HepG2 (cell line): ENCODE measurements around the gene LMF2. TPM values are rescaled to one million over a fixed set of nuclear protein-coding genes. Genes with fewer than 3 reads are reported as not detected.

ENCODE experiments used
- AKAP8 ChIP-seq: sonication (generic); formaldehyde crosslinking; IDR thresholded peaks from 2 replicates; pipeline ENCODE4 v1.5.1; 2020; ENCODE audit warnings: mild to moderate bottlenecking, missing genetic modification reagents
- ATF4 ChIP-seq, 2 experiments: fragments of 450-650 bp in 1 of 2; sonication (generic) in 1 of 2; formaldehyde crosslinking; IDR thresholded peaks; 2 replicates each; pipeline versions ENCODE4 v1.5.0 to v1.8.0; 2020 to 2022; ENCODE audit warnings: mild to moderate bottlenecking in 1 of 2, missing genetic modification reagents in 1 of 2
- ATM ChIP-seq: fragments of 450-650 bp; IDR thresholded peaks from 2 replicates; pipeline ENCODE4 v1.7.1; 2017; ENCODE audit warnings: mild to moderate bottlenecking, borderline replicate concordance
- EEA1 ChIP-seq: sonication (generic); formaldehyde crosslinking; IDR thresholded peaks from 2 replicates; pipeline ENCODE4 v1.5.1; 2020; ENCODE audit warnings: mild to moderate bottlenecking, missing genetic modification reagents, borderline replicate concordance
- FOXA3 ChIP-seq: IDR thresholded peaks from 2 replicates; pipeline ENCODE4 v1.6.1; 2016; ENCODE audit warnings: missing genetic modification reagents, missing compliant biosample characterization
- FOXP4 ChIP-seq: sonication (generic); formaldehyde crosslinking; IDR thresholded peaks from 2 replicates; pipeline ENCODE4 v1.4.0; 2020; ENCODE audit warnings: missing genetic modification reagents
- HOMEZ ChIP-seq: IDR thresholded peaks from 2 replicates; pipeline ENCODE4 v1.6.1; 2016; ENCODE audit warnings: low read depth
- HOXA5 ChIP-seq: sonication (generic); formaldehyde crosslinking; IDR thresholded peaks from 2 replicates; pipeline ENCODE4 v1.4.0; 2020; ENCODE audit warnings: missing genetic modification reagents
- KDM4B ChIP-seq: sonication (generic); formaldehyde crosslinking; IDR thresholded peaks from 2 replicates; pipeline ENCODE4 v1.4.0; 2020; ENCODE audit warnings: missing genetic modification reagents
- MAZ ChIP-seq, 2 experiments: sonication (generic) in 1 of 2; formaldehyde crosslinking in 1 of 2; IDR thresholded peaks; 2 replicates each; pipeline versions ENCODE4 v1.5.0 to v1.6.1; 2012 to 2020; ENCODE audit warnings: low read depth in 2 of 2, mild to moderate bottlenecking in 2 of 2, borderline replicate concordance in 1 of 2, improper control_type of control experiment in 1 of 2, low read length in 1 of 2, missing genetic modification reagents in 1 of 2, moderate library complexity in 1 of 2
- PBX3 ChIP-seq: sonication (generic); formaldehyde crosslinking; IDR thresholded peaks from 2 replicates; pipeline ENCODE4 v1.8.1; 2023; ENCODE audit warnings: missing genetic modification reagents, inconsistent platforms, borderline replicate concordance
- REXO4 ChIP-seq: sonication (generic); formaldehyde crosslinking; IDR thresholded peaks from 2 replicates; pipeline ENCODE4 v1.8.0; 2022; ENCODE audit warnings: missing genetic modification reagents, mild to moderate bottlenecking, borderline replicate concordance
- SIN3B ChIP-seq: fragments of 150-350 bp; IDR thresholded peaks from 2 replicates; pipeline ENCODE4 v1.6.1; 2014; ENCODE audit warnings: low read length
- SMAD9 ChIP-seq: sonication (generic); formaldehyde crosslinking; IDR thresholded peaks from 2 replicates; pipeline ENCODE4 v1.5.1; 2020; ENCODE audit warnings: mild to moderate bottlenecking, missing genetic modification reagents
- U2AF2 ChIP-seq: fragments of 200-400 bp; formaldehyde crosslinking; IDR thresholded peaks from 2 replicates; pipeline ENCODE4 v1.6.1; 2017; ENCODE audit warnings: low read depth, mild to moderate bottlenecking, low read length
- ZBTB1 ChIP-seq: sonication (generic); formaldehyde crosslinking; IDR thresholded peaks from 2 replicates; pipeline ENCODE4 v1.4.0; 2020; ENCODE audit warnings: missing genetic modification reagents, borderline replicate concordance
- ZBTB4 ChIP-seq: sonication (generic); formaldehyde crosslinking; IDR thresholded peaks from 2 replicates; pipeline ENCODE4 v1.4.0; 2020; ENCODE audit warnings: missing genetic modification reagents, mild to moderate bottlenecking, borderline replicate concordance
- ZFX ChIP-seq: sonication (generic); formaldehyde crosslinking; IDR thresholded peaks from 2 replicates; pipeline ENCODE4 v1.4.0; 2020; ENCODE audit warnings: mild to moderate bottlenecking, low read depth, missing genetic modification reagents, moderate library complexity
- ZNF557 ChIP-seq: sonication (generic); formaldehyde crosslinking; IDR thresholded peaks from 2 replicates; pipeline ENCODE4 v1.4.0; 2020; ENCODE audit warnings: missing genetic modification reagents
- polyA plus RNA-seq, 8 experiments: library from polyadenylated mRNA; depleted of rRNA in 3 of 8; stranded (reverse) in 7 of 8; unstranded in 1 of 8; fragments of >200 nt; fragmentation: Illumina TruSeq in 4 of 8; extraction: Trizol in 4 of 8; gene quantifications; 2 replicates each; pipeline versions ENCODE4 v1.2.1 to v1.2.3, GENCODE V29; 2011 to 2016; ENCODE audit warnings: low read depth in 4 of 8, missing spikeins in 1 of 8, mixed read lengths in 1 of 8; ENCODE audit not compliant: insufficient read depth in 1 of 8
- total RNA-seq, 5 experiments: library from RNA; depleted of rRNA; stranded (reverse); fragments of >200 nt; fragmentation: Illumina TruSeq; extraction: Trizol; gene quantifications; 2 replicates each; pipeline ENCODE4 v1.2.3, GENCODE V29; 2016; ENCODE audit warnings: low read depth in 1 of 5

The LMF2 gene
- total and polyA plus RNA-seq, 2 of the 13 experiments (the other 11 are each of a cell fraction or from before 2014, with no cell fraction given) = 23.3 to 30.6 TPM

- TF ChIP-seq SIN3B = no peak
- peak; percentile 93 for TF ChIP-seq ZFX (CRISPR knock-in tag)
- TF ChIP-seq FOXA3 (CRISPR knock-in tag) = no peak; the same call in 1 of the 2 replicates
- no peak for TF ChIP-seq EEA1
- TF ChIP-seq ZBTB4 (CRISPR knock-in tag) = no peak
- no peak for TF ChIP-seq ZNF557 (CRISPR knock-in tag)
- TF ChIP-seq FOXP4 (CRISPR knock-in tag) = no peak; the same call in 1 of the 2 replicates
- 0 out of 2 replicates have a peak, but pooled peaks have one; percentile 50 for TF ChIP-seq HOXA5 (CRISPR knock-in tag)
- TF ChIP-seq AKAP8 (CRISPR knock-in tag) = no peak
- TF ChIP-seq KDM4B = 0 out of 2 replicates have a peak, but pooled peaks have one; percentile 21
- TF ChIP-seq ATF4 (CRISPR knock-in tag; IDR thresholded peaks at IDR 0.05) = no peak
- TF ChIP-seq U2AF2 = no peak
- TF ChIP-seq SMAD9 (CRISPR knock-in tag) = no peak
- no peak for TF ChIP-seq HOMEZ (CRISPR knock-in tag)
- TF ChIP-seq ATM = no peak
- TF ChIP-seq ZBTB1 (CRISPR knock-in tag) = no peak
- TF ChIP-seq PBX3 (CRISPR knock-in tag) = no peak
- no peak for TF ChIP-seq REXO4 (CRISPR knock-in tag)
- TF ChIP-seq MAZ (IDR thresholded peaks at IDR 0.05; ENCODE audit: borderline replicate concordance, low read depth, low read length) = peak; percentile 24; the same call in 1 of the 2 replicates
- TF ChIP-seq MAZ (CRISPR knock-in tag; IDR thresholded peaks at IDR 0.05; ENCODE audit: low read depth) = no peak
These were observed at the start of gene LMF2 (continued) for GRCh38 chr22:50507421-50507990.
